GM10248 (cell line): ENCODE results near the gene VCL.
A peak's percentile ranks its signal among the peaks of the same experiment; 100 is the strongest.

Experiments used
- CTCF ChIA-PET: fragments of 300-600 bp; sonication (Branson Sonifier 250); formaldehyde crosslinking; extraction: SDS; loops from one replicate; lab custom pipeline; 2021; ENCODE audit warnings: antibody characterized with exemption; lab: Yijun Ruan, JAX
- POLR2A ChIA-PET: fragments of 350-650 bp; sonication (Branson Sonifier 250); formaldehyde crosslinking; extraction: SDS; loops from one replicate; lab custom pipeline; 2020; ENCODE audit warnings: antibody characterized with exemption; lab: Yijun Ruan, JAX
- DNase-seq: peaks from one replicate; pipeline ENCODE4 v3.0.0; 2012; ENCODE audit errors: extremely low spot score
- TF ChIP-seq, protein P1 (sequence below): IDR thresholded peaks from 2 replicates; pipeline ENCODE4 v1.5.1; 2012; ENCODE audit warnings: mild to moderate bottlenecking, low read depth; ENCODE audit errors: extremely low read depth, missing control alignments, control extremely low read depth

The VCL gene

DNA sequence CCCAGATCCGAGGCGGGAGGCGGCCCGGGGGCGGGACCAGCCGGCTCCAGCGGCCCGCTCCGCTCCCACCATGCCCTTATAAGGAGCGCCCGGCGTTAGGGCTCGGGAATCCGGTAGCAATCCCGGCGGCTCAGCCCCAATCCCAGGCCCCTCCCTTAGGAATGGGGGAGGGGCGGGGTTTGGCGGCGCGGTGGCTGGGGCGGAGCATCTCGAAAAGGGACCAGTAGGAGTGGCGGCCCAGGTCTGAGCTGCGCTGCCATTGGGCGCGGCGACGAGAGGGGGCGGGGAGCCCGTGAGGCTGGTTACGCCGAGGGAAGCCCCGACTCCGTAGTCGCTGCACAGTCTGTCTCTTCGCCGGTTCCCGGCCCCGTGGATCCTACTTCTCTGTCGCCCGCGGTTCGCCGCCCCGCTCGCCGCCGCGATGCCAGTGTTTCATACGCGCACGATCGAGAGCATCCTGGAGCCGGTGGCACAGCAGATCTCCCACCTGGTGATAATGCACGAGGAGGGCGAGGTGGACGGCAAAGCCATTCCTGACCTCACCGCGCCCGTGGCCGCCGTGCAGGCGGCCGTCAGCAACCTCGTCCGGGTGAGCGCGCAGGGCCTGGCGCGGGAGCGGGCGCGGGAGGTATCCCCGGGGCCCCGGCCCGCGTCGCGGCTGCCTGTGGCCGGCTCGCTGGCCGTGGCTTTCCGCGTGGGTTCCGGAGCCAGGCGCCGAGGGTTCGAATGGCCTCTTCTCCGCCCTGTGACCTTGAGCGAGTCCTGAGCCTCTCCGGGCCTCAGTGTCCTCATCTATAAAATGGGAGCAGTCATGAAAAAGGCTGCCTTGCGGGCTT, at the start of gene VCL:
VCL (plus strand) TSS at position 330 of the 836 bp plus-strand sequence; CDS start at position 422, 92 bp downstream.
- POLR2A ChIA-PET = no interaction called here
- TF ChIP-seq, protein P1, sequence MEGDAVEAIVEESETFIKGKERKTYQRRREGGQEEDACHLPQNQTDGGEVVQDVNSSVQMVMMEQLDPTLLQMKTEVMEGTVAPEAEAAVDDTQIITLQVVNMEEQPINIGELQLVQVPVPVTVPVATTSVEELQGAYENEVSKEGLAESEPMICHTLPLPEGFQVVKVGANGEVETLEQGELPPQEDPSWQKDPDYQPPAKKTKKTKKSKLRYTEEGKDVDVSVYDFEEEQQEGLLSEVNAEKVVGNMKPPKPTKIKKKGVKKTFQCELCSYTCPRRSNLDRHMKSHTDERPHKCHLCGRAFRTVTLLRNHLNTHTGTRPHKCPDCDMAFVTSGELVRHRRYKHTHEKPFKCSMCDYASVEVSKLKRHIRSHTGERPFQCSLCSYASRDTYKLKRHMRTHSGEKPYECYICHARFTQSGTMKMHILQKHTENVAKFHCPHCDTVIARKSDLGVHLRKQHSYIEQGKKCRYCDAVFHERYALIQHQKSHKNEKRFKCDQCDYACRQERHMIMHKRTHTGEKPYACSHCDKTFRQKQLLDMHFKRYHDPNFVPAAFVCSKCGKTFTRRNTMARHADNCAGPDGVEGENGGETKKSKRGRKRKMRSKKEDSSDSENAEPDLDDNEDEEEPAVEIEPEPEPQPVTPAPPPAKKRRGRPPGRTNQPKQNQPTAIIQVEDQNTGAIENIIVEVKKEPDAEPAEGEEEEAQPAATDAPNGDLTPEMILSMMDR = no peak
- peak; percentile 97 for DNase-seq
- CTCF ChIA-PET = interaction anchor here (1.1 to 1.4 kb wide), 2 partner anchors 10 to 119 kb away, joined by 3 to 4 read pairs; no protein-coding TSS in a partner anchor

DNA sequence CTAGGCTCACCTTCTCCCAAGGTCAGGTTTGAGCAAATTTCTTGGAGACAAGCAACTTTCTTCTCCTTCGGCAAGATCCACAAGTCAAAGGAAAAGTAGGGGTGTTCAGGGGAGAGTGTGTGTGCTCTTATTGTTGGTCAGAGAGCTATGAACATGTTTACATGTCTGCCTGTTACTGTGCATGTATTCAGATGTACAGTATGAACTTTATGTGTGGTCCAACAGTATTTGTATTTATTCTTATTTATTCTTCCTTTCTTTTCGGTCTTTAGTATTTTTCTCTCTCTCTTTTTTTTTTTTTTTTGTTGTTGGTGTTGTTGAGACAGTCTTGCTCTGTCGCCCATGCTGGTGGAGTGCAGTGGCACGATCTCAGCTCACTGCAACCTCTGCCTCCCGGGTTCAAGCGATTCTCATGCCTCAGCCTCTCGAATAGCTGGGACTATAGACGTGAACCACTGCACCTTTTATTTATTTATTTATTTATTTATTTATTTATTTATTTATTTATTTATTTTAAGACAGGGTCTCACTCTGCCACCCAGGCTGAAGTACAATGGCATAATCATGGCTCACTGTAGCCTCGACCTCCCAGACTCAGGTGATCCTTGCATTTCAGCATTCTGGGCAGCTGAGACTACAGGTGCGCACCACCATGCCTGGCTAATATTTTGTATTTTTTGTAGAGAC, 48.8 kb upstream of the VCL start:
- TF ChIP-seq, protein P1 = no peak
- CTCF ChIA-PET = interaction anchor here (1.0 to 24.1 kb wide), 2 partner anchors 9 to 66 kb away, joined by 5 to 566 read pairs; partner anchors contain the start of gene CAMK2G
- no peak for DNase-seq
- POLR2A ChIA-PET = interaction anchor here (0.7 kb wide), 1 partner anchor 932 kb away, joined by 5 read pairs; no protein-coding TSS in a partner anchor

DNA sequence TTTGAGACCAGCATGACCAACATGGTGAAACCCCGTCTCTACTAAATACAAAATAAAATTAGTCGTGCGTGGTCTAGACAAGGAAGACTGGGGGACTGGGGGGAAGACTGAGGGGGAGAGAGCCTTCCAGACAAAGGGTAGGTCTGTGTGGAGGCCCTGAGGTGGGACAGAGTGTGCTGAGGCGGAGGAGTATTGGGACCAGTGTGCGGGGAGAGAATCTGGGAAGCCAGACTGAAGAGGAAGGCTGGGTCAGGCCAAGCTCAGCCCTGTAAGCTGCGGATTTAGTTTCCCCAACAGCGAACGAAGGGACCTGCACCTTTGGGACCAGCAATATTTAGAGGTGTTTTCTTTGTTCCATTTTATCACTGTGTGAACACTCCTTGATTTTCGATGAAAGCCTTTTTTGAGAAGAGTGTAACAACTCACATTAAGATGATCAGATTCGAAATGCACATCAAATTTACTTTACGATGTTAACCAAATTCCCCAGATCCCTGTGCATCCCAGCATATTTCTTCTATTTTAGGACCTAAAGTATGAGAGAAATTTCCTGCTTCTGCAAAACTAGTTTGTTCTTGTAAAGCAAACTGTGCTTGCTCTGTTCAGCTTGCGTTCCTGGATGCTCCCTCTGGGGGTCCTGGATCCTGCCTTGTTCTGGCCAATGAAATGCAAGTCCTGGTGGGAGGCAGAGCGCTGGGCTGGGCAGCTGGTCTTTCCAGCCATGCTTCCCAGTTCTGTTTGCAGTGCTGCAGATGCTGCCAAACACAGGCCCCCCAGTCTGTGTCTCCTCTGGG, 47.6 kb upstream of the VCL start:
- POLR2A ChIA-PET = no interaction called here
- CTCF ChIA-PET = interaction anchor here (4.8 kb wide), 1 partner anchor 9 kb away, joined by 32 read pairs; no protein-coding TSS in a partner anchor

GRCh38 chr10:73953665-73954064, 44.3 kb upstream of the VCL start:
- TF ChIP-seq, protein P1 = no peak
- ChIA-PET CTCF (interaction anchor here (0.9 to 4.8 kb wide), 10 partner anchors 8 to 128 kb away, joined by 3 to 32 read pairs (median 4); no protein-coding TSS in a partner anchor), POLR2A (no interaction called here)
- no peak for DNase-seq

More for the DNA sequence above, 47.6 kb upstream of the VCL start:
- TF ChIP-seq, protein P1 = no peak
- no peak for DNase-seq

DNA sequence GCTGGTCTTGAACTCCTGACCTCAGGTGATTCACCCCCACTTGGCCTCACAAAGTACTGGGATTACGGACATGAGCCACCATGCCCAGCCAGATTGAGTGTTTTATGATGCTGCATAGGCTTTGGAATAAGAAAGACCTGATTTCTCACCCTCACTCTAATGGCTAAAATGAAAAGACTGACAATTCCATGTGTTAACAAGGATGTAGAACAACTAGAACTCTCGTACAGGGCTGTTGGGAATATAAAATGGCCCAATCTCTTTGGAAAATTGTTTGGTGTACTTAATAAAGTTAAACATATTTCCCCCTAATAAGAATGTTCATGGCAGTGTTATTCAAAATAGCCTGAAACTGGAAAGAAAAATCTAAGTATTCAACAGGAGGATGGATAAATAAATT, 43.2 kb upstream of the VCL start:
- CTCF ChIA-PET = interaction anchor here (1.7 to 3.6 kb wide), 4 partner anchors 13 to 75 kb away, joined by 4 to 47 read pairs (median 10); no protein-coding TSS in a partner anchor
- DNase-seq = no peak

More for the DNA sequence above, 43.2 kb upstream of the VCL start:
- TF ChIP-seq, protein P1 = no peak
- POLR2A ChIA-PET = no interaction called here
